ENCODE data around the gene MCCD1.

DNA sequence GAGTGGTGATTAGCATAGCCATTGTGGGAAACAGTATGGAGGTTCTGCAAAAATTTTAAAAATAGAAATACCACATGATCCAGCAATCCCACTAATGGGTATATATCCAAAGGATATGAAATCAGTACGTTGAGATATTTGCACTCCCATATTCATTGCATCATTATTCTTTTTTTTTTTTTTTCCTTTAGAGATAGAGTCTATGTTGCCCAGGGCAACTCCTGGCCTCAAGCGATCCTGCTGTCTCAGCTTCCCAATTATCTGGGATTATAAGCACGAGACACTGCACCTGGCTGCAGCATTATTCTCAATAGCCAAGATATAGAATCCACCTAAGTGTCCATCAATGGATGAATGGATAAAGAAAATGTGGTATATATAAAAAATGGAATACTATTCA, 6.9 kb upstream of the MCCD1 start:
- TF ChIP-seq ZNF2 (tag by site-specific recombination; IDR thresholded peaks at IDR 0.05) (no peak), ZBTB11 (tag by site-specific recombination; conservative IDR thresholded peaks at IDR 0.05; ENCODE audit: low read depth) (no peak)
- TF ChIP-seq, protein P1, sequence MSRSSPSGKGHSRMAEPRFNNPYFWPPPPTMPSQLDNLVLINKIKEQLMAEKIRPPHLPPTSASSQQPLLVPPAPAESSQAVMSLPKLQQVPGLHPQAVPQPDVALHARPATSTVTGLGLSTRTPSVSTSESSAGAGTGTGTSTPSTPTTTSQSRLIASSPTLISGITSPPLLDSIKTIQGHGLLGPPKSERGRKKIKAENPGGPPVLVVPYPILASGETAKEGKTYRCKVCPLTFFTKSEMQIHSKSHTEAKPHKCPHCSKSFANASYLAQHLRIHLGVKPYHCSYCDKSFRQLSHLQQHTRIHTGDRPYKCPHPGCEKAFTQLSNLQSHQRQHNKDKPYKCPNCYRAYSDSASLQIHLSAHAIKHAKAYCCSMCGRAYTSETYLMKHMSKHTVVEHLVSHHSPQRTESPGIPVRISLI (tag by site-specific recombination; IDR thresholded peaks at IDR 0.05): no peak
- TF ChIP-seq, protein P2, sequence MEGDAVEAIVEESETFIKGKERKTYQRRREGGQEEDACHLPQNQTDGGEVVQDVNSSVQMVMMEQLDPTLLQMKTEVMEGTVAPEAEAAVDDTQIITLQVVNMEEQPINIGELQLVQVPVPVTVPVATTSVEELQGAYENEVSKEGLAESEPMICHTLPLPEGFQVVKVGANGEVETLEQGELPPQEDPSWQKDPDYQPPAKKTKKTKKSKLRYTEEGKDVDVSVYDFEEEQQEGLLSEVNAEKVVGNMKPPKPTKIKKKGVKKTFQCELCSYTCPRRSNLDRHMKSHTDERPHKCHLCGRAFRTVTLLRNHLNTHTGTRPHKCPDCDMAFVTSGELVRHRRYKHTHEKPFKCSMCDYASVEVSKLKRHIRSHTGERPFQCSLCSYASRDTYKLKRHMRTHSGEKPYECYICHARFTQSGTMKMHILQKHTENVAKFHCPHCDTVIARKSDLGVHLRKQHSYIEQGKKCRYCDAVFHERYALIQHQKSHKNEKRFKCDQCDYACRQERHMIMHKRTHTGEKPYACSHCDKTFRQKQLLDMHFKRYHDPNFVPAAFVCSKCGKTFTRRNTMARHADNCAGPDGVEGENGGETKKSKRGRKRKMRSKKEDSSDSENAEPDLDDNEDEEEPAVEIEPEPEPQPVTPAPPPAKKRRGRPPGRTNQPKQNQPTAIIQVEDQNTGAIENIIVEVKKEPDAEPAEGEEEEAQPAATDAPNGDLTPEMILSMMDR (tag by site-specific recombination; IDR thresholded peaks at IDR 0.05): no peak
